ENCODE measurements around the gene MKLN1. TPM values are rescaled to one million over a fixed set of nuclear protein-coding genes. Genes with fewer than 3 reads are reported as not detected.

Gene MKLN1
- total RNA-seq, 1 experiment from 2014 or later, result 34.3 TPM

DNA sequence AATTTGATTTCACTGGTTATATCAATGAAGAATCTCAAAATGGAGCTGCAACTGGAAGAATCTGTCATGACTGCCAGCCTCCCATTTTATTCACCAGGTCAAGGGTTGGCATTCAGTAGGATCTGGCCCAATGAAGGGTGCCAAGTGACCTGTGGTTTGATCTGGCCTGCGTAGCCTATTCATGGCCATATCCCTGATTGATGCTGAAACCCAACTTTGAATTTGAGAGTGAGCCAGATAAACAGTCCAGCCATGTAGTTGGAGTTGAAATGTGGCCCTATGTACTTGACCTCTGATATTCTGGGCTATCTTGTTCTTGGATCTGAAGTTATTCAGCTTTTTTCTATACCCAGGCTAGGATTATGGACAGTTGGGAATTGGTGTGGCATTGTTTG, 1.5 kb downstream of the MKLN1 start:
- H3K27me3 Mint-ChIP-seq (ENCODE audit: low read depth), result no peaks in the 10 kb centered on the region
- H3K4me1 ChIP-seq (ENCODE audit: insufficient read depth, low read length), result peaks cover 4% of the 10 kb centered on the region; the same call in 1 of the 2 replicates
- no peak for DNase-seq

More for the DNA sequence above, 1.5 kb downstream of the MKLN1 start:
- Histone ChIP-seq H3K14ac (ENCODE audit: insufficient read depth, low read length) (no peak overlapping the region), H3K9me3 (ENCODE audit: control insufficient read depth, low read depth, low read length) (no peaks in the 10 kb centered on the region), H3K56ac (ENCODE audit: insufficient read length, low read depth, low read length) (no peak overlapping the region), H3K23me2 (ENCODE audit: insufficient read length, low read depth, low read length, poor library complexity, severe bottlenecking) (peaks cover 8% of the 10 kb centered on the region), H2BK20ac (ENCODE audit: low read depth, low read length, poor library complexity, severe bottlenecking) (no peak overlapping the region), H3K27ac (ENCODE audit: insufficient read length, low read depth, low read length) (no peak overlapping the region), H3T11ph (ENCODE audit: low read length) (no peak overlapping the region), H4K5ac (ENCODE audit: insufficient read length, low read depth, low read length) (no peak overlapping the region), H3K27me3 (ENCODE audit: insufficient read depth, low read length) (no peaks in the 10 kb centered on the region), H3K79me1 (ENCODE audit: insufficient read depth, low read depth, low read length, poor library complexity, severe bottlenecking) (peaks cover 8% of the 10 kb centered on the region), H2BK12ac (ENCODE audit: insufficient read length, low read depth, low read length) (no peak overlapping the region), H2AFZ (ENCODE audit: low read length) (no peak overlapping the region), H3K9ac (ENCODE audit: extremely low read depth, insufficient read length, low read length) (no peak overlapping the region), H2AK5ac (ENCODE audit: insufficient read length, low read length) (no peak overlapping the region), H2BK5ac (ENCODE audit: insufficient read length, low read length) (no peak overlapping the region), H2BK15ac (ENCODE audit: low read depth, low read length) (no peak overlapping the region), H4K8ac (replicated peaks; ENCODE audit: insufficient read length, low read depth, low read length) (no peak overlapping the region), H3K23ac (ENCODE audit: insufficient read length, low read depth, low read length) (no peak overlapping the region), H3K4me2 (ENCODE audit: insufficient read depth, insufficient read length, low read length) (peak overlapping the region; percentile 88), H4K91ac (ENCODE audit: insufficient read length, low read depth, low read length) (no peak overlapping the region), H3K4ac (ENCODE audit: low read depth, low read length) (no peak overlapping the region), H3K18ac (ENCODE audit: insufficient read length, low read depth, low read length) (no peak overlapping the region), H3K79me2 (ENCODE audit: insufficient read depth, low read length) (peaks cover 36% of the 10 kb centered on the region), H4K20me1 (ENCODE audit: control insufficient read depth, insufficient read depth, insufficient read length) (no peaks in the 10 kb centered on the region), H2BK120ac (ENCODE audit: low read depth, low read length, poor library complexity, severe bottlenecking) (no peak overlapping the region)
- no CpG with 5 or more reads among the region's 1 CpG for WGBS (ENCODE audit: extremely low coverage, insufficient read length, low lambda C conversion rate)
- Mint-ChIP-seq H3K4me3 (peak overlapping the region; percentile 91 to 97), H3K9me3 (peaks cover 0 to 2% of the 10 kb centered on the region in 2 experiments; a peak in 2 of 5 replicates), H3K27ac (no peak overlapping the region), H3K36me3 (ENCODE audit: insufficient read depth in 1 of 3, low read depth in 3 of 3) (peaks cover 0 to 8% (median 3%) of the 10 kb centered on the region in 3 experiments; a peak in 3 of 7 replicates), H3K4me1 (peaks cover 28 to 32% of the 10 kb centered on the region in 2 experiments)
- TF ChIP-seq, protein P1, sequence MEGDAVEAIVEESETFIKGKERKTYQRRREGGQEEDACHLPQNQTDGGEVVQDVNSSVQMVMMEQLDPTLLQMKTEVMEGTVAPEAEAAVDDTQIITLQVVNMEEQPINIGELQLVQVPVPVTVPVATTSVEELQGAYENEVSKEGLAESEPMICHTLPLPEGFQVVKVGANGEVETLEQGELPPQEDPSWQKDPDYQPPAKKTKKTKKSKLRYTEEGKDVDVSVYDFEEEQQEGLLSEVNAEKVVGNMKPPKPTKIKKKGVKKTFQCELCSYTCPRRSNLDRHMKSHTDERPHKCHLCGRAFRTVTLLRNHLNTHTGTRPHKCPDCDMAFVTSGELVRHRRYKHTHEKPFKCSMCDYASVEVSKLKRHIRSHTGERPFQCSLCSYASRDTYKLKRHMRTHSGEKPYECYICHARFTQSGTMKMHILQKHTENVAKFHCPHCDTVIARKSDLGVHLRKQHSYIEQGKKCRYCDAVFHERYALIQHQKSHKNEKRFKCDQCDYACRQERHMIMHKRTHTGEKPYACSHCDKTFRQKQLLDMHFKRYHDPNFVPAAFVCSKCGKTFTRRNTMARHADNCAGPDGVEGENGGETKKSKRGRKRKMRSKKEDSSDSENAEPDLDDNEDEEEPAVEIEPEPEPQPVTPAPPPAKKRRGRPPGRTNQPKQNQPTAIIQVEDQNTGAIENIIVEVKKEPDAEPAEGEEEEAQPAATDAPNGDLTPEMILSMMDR (conservative IDR thresholded peaks at IDR 0.05), result no peak
